CD14-positive monocyte (primary cell): Measurements from ENCODE around the gene ADRA2C. TPM values are rescaled to one million over a fixed set of nuclear protein-coding genes. Genes with fewer than 3 reads are reported as not detected.

Experiments
- DNase-seq, 3 donors: peaks; one replicate each; pipeline ENCODE4 v3.0.0-alpha.2; 2011 to 2022
- H2AFZ ChIP-seq: 2 replicates; pipeline ENCODE4 v1.6.0; 2012; ENCODE audit warnings: mild to moderate bottlenecking, low read depth, low read length, inconsistent platforms; ENCODE audit not compliant: insufficient read depth, poor library complexity, severe bottlenecking
- H3K27ac ChIP-seq, 2 donors: 1 replicate in 1 of 2; 2 replicates in 1 of 2; pipeline ENCODE4 v1.5.1; 2012 to 2013; ENCODE audit warnings: low read length in 2 of 2, control low read depth in 1 of 2, inconsistent platforms in 1 of 2, low read depth in 1 of 2, mild to moderate bottlenecking in 1 of 2
- H3K27me3 ChIP-seq, 2 donors: one replicate each; pipeline versions ENCODE4 v1.6.0 to v1.6.1; 2011 to 2013; ENCODE audit warnings: low read length in 2 of 2; ENCODE audit not compliant: control insufficient read depth in 2 of 2, insufficient read depth in 2 of 2
- H3K36me3 ChIP-seq, 2 donors: replicated peaks in 1 of 2; 1 replicate in 1 of 2; 2 replicates in 1 of 2; pipeline versions ENCODE4 v1.5.1 to v1.6.1; 2012 to 2013; ENCODE audit warnings: low read length in 2 of 2, control low read depth in 1 of 2, inconsistent platforms in 1 of 2, mild to moderate bottlenecking in 1 of 2; ENCODE audit not compliant: insufficient read depth in 2 of 2, control insufficient read depth in 1 of 2
- H3K4me1 ChIP-seq, 2 donors: 1 replicate in 1 of 2; 2 replicates in 1 of 2; pipeline versions ENCODE4 v1.5.1 to v1.6.1; 2012 to 2013; ENCODE audit warnings: low read length in 2 of 2, control low read depth in 1 of 2, inconsistent platforms in 1 of 2, mild to moderate bottlenecking in 1 of 2, moderate library complexity in 1 of 2; ENCODE audit not compliant: insufficient read depth in 2 of 2, control insufficient read depth in 1 of 2
- H3K4me2 ChIP-seq: replicated peaks from 2 replicates; pipeline ENCODE3; 2012; ENCODE audit warnings: low read length, moderate library complexity, mild to moderate bottlenecking; ENCODE audit not compliant: poor library complexity, severe bottlenecking; ENCODE audit errors: extremely low read depth
- H3K4me3 ChIP-seq, 3 experiments: fragments of 200-600 bp in 1 of 3; sonication (generic) in 1 of 3; replicated peaks in 1 of 3; 1 replicate in 2 of 3; 2 replicates in 1 of 3; pipeline ENCODE4 v1.5.1; 2011 to 2013; ENCODE audit warnings: low read length in 3 of 3, mild to moderate bottlenecking in 3 of 3, control low read depth in 2 of 3, low read depth in 2 of 3, inconsistent platforms in 1 of 3, moderate library complexity in 1 of 3
- H3K79me2 ChIP-seq: 2 replicates; pipeline ENCODE4 v1.6.0; 2012; ENCODE audit warnings: mild to moderate bottlenecking, control low read depth, inconsistent platforms, low read length, moderate library complexity; ENCODE audit not compliant: insufficient read depth
- H3K9ac ChIP-seq: 2 replicates; pipeline ENCODE4 v1.6.0; 2017; ENCODE audit warnings: low read length, mild to moderate bottlenecking; ENCODE audit not compliant: insufficient read depth, poor library complexity, severe bottlenecking
- H3K9me3 ChIP-seq, 2 donors: replicated peaks in 1 of 2; 1 replicate in 1 of 2; 2 replicates in 1 of 2; pipeline versions ENCODE4 v1.5.1 to v1.6.1; 2012 to 2013; ENCODE audit warnings: low read length in 2 of 2, control low read depth in 1 of 2; ENCODE audit not compliant: control insufficient read depth in 1 of 2, insufficient read depth in 1 of 2
- H4K20me1 ChIP-seq: 2 replicates; pipeline ENCODE4 v1.6.0; 2012; ENCODE audit warnings: mild to moderate bottlenecking, low read length, control low read depth, moderate library complexity; ENCODE audit not compliant: insufficient read depth
- H3K27ac Mint-ChIP-seq, 7 donors: one replicate each; pipeline ENCODE4 v1.8.0; 2020; ENCODE audit warnings: mild to moderate bottlenecking in 7 of 7, mixed read lengths in 7 of 7, moderate library complexity in 6 of 7, inconsistent platforms in 2 of 7
- H3K27me3 Mint-ChIP-seq, 3 donors: one replicate each; pipeline ENCODE4 v1.8.0; 2021 to 2022; ENCODE audit warnings: low read depth in 3 of 3, mild to moderate bottlenecking in 3 of 3, mixed read lengths in 3 of 3, moderate library complexity in 3 of 3, inconsistent platforms in 1 of 3
- H3K36me3 Mint-ChIP-seq, 2 donors: one replicate each; pipeline ENCODE4 v1.8.0; 2020; ENCODE audit warnings: mixed read lengths in 2 of 2, inconsistent platforms in 1 of 2, mild to moderate bottlenecking in 1 of 2
- H3K4me1 Mint-ChIP-seq: one replicate; pipeline ENCODE4 v1.8.0; 2020; ENCODE audit warnings: mild to moderate bottlenecking, mixed read lengths
- H3K4me3 Mint-ChIP-seq, 2 donors: one replicate each; pipeline ENCODE4 v1.8.0; 2020; ENCODE audit warnings: mild to moderate bottlenecking in 2 of 2, mixed read lengths in 2 of 2, moderate library complexity in 1 of 2
- H3K9me3 Mint-ChIP-seq, 7 donors: one replicate each; pipeline ENCODE4 v1.8.0; 2020 to 2022; ENCODE audit warnings: mixed read lengths in 7 of 7, mild to moderate bottlenecking in 6 of 7, moderate library complexity in 6 of 7, inconsistent platforms in 2 of 7
- CTCF ChIP-seq: fragments of 200-600 bp; IDR thresholded peaks from one replicate; pipeline ENCODE4 v1.8.0; 2022; ENCODE audit warnings: antibody characterized with exemption, mild to moderate bottlenecking
- WGBS: methylation state at CpG from one replicate; pipeline ENCODE4 v1.1.5; 2013; ENCODE audit warnings: missing lambda C conversion rate; ENCODE audit not compliant: insufficient coverage; 5-methylcytosine and 5-hydroxymethylcytosine counted together
- intact Hi-C, 2 donors: fragments of 100-400 bp; cut with micrococcal nuclease; formaldehyde crosslinking; loops; one replicate each; pipeline versions ENCODE4 v1.15.0 to v1.15.1; 2023
- polyA plus RNA-seq, 3 donors: library from polyadenylated mRNA; depleted of rRNA in 1 of 3; unstranded in 2 of 3; stranded (reverse) in 1 of 3; fragments of 300-500 nt in 2 of 3; fragments of >200 nt in 1 of 3; fragmentation: Illumina TruSeq in 2 of 3; gene quantifications; 1 replicate in 2 of 3; 2 replicates in 1 of 3; pipeline ENCODE4 v1.2.3, GENCODE V29; 2012 to 2021

ADRA2C gene
- polyA plus RNA-seq, 3 donors, result not detected

- H3K9ac ChIP-seq, result no peak overlapping the region
- peaks cover 6 to 18% (median 12%) of the 10 kb centered on the region in 7 donors for H3K9me3 Mint-ChIP-seq
- H3K27ac Mint-ChIP-seq, result no peak overlapping the region
- WGBS, result 97% methylated on average over 13 of the region's 19 CpGs
- H4K20me1 ChIP-seq, result no peaks in the 10 kb centered on the region
- no peaks in the 10 kb centered on the region for H3K4me1 ChIP-seq
- H3K27me3 Mint-ChIP-seq, result peaks cover 38 to 46% (median 44%) of the 10 kb centered on the region in 3 donors
- H3K79me2 ChIP-seq, result no peaks in the 10 kb centered on the region
- H3K4me3 Mint-ChIP-seq, result no peak overlapping the region
- H3K4me3 ChIP-seq, result no peak overlapping the region
- H3K36me3 ChIP-seq, result no peaks in the 10 kb centered on the region
- peaks cover 4 to 12% of the 10 kb centered on the region in 2 donors for H3K9me3 ChIP-seq
- intact Hi-C loops, result no loop called here
- no peak for DNase-seq
- peaks cover 0 to 1% of the 10 kb centered on the region in 2 donors for H3K36me3 Mint-ChIP-seq
- H3K4me2 ChIP-seq, result no peak overlapping the region
- no peak for TF ChIP-seq CTCF
- peaks cover 0 to 27% of the 10 kb centered on the region in 2 donors for H3K27me3 ChIP-seq
- H2AFZ ChIP-seq, result no peak overlapping the region
- H3K27ac ChIP-seq, result no peak overlapping the region
- H3K4me1 Mint-ChIP-seq, result no peaks in the 10 kb centered on the region
Observed at GRCh38 chr4:3741217-3742011, 24.8 kb upstream of the ADRA2C start.

GRCh38 chr4:3742610-3743009, 23.6 kb upstream of the ADRA2C start:
- H3K27me3 Mint-ChIP-seq, result peaks cover 38 to 52% (median 45%) of the 10 kb centered on the region in 3 donors
- H3K4me3 Mint-ChIP-seq, result no peak overlapping the region
- no peak for TF ChIP-seq CTCF
- Histone ChIP-seq H3K79me2 (no peaks in the 10 kb centered on the region), H3K27me3 (peaks cover 0 to 37% of the 10 kb centered on the region in 2 donors), H3K4me2 (no peak overlapping the region), H3K4me1 (no peaks in the 10 kb centered on the region), H4K20me1 (no peaks in the 10 kb centered on the region), H3K9ac (no peak overlapping the region), H2AFZ (no peak overlapping the region), H3K27ac (no peak overlapping the region), H3K9me3 (peaks cover 4 to 12% of the 10 kb centered on the region in 2 donors), H3K36me3 (no peaks in the 10 kb centered on the region), H3K4me3 (no peak overlapping the region)
- DNase-seq, result no peak
- H3K27ac Mint-ChIP-seq, result no peak overlapping the region
- H3K36me3 Mint-ChIP-seq, result peaks cover 0 to 1% of the 10 kb centered on the region in 2 donors
- intact Hi-C loops, result no loop called here
- 71% methylated on average over 2 of the region's 3 CpGs for WGBS
- H3K9me3 Mint-ChIP-seq, result peaks cover 6 to 18% (median 12%) of the 10 kb centered on the region in 7 donors
- H3K4me1 Mint-ChIP-seq, result no peaks in the 10 kb centered on the region
